Islet precursor cell (in vitro differentiated cells): ENCODE data around the gene DAPK1.

Source experiments
- DNase-seq: peaks from one replicate; pipeline ENCODE4 v3.0.0-alpha.2; 2018

DAPK1 gene

GRCh38 chr9:87751868-87752267 lies 254.2 kb downstream of the DAPK1 start:
- no peak for DNase-seq

GRCh38 chr9:87753313-87753712 lies 255.6 kb downstream of the DAPK1 start:
- DNase-seq: no peak
